Activated T-helper 2 cell treated with anti-CD3 and anti-CD28 coated beads, Interferon-gamma antibody, Interleukin-2, Interleukin-4, amounts not matched to agents 10 μg/mL and 5 μg/mL and 100 μg/mL, durations not matched to agents 14 hours and 24 hours and 36 hours (primary cell): Measurements from ENCODE around the gene HGFAC. TPM values are rescaled to one million over a fixed set of nuclear protein-coding genes. Genes with fewer than 3 reads are reported as not detected.

Source experiments
- DNase-seq: peaks from one replicate; pipeline ENCODE4 v3.0.0; 2021; ENCODE audit warnings: low spot score
- H3K27ac Mint-ChIP-seq: one replicate; pipeline ENCODE4 v1.8.0; 2021; ENCODE audit warnings: mixed read lengths
- H3K27me3 Mint-ChIP-seq: one replicate; pipeline ENCODE4 v1.8.0; 2021; ENCODE audit warnings: low read depth, mixed read lengths
- H3K36me3 Mint-ChIP-seq: one replicate; pipeline ENCODE4 v1.8.0; 2021; ENCODE audit warnings: low read depth, mixed read lengths
- H3K4me1 Mint-ChIP-seq: one replicate; pipeline ENCODE4 v1.8.0; 2021; ENCODE audit warnings: low read depth, mixed read lengths
- H3K4me3 Mint-ChIP-seq: one replicate; pipeline ENCODE4 v1.8.0; 2021; ENCODE audit warnings: low read depth, mild to moderate bottlenecking, moderate library complexity, mixed read lengths
- H3K9me3 Mint-ChIP-seq: one replicate; pipeline ENCODE4 v1.8.0; 2021; ENCODE audit warnings: mixed read lengths
- intact Hi-C: fragments of 100-400 bp; cut with micrococcal nuclease; formaldehyde crosslinking; loops from one replicate; pipeline ENCODE4 v1.15.1; 2023
- total RNA-seq: library from RNA; stranded (reverse); gene quantifications from 2 replicates; pipeline ENCODE4 v1.2.3, GENCODE V29; 2022

The HGFAC gene
- total RNA-seq, 1 donor from 2014 or later, result not detected

DNA sequence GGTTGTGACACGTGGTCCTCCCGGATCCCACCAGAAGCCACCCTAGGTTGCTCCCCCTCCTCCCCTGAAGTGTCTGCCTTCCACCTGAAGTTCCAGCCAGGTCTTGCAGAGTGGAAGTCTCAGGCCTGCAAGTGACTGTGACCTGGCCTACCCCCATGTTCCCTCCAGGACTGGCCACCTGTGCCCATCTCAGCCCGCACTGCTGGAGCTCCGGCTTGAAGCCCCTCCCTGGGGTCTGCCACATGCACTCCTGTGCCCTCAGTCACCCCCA, 6.1 kb upstream of the HGFAC start:
- Mint-ChIP-seq H3K27ac (no peak overlapping the region), H3K36me3 (no peaks in the 10 kb centered on the region), H3K4me1 (no peaks in the 10 kb centered on the region), H3K4me3 (no peak overlapping the region), H3K27me3 (no peaks in the 10 kb centered on the region), H3K9me3 (no peaks in the 10 kb centered on the region)
- intact Hi-C loops, result no loop called here
- no peak for DNase-seq

- no peak overlapping the region for H3K4me3 Mint-ChIP-seq
Measured at GRCh38 chr4:3436048-3436797, 5.5 kb upstream of the HGFAC start.

GRCh38 chr4:3436798-3437581, 4.8 kb upstream of the HGFAC start:
- intact Hi-C loops, result no loop called here
- no peak for DNase-seq

More at GRCh38 chr4:3436048-3436797, 5.5 kb upstream of the HGFAC start:
- no peak for DNase-seq
- Mint-ChIP-seq H3K36me3 (no peaks in the 10 kb centered on the region), H3K27me3 (no peaks in the 10 kb centered on the region), H3K9me3 (no peaks in the 10 kb centered on the region), H3K4me1 (no peaks in the 10 kb centered on the region), H3K27ac (no peak overlapping the region)
- intact Hi-C loops, result no loop called here

DNA sequence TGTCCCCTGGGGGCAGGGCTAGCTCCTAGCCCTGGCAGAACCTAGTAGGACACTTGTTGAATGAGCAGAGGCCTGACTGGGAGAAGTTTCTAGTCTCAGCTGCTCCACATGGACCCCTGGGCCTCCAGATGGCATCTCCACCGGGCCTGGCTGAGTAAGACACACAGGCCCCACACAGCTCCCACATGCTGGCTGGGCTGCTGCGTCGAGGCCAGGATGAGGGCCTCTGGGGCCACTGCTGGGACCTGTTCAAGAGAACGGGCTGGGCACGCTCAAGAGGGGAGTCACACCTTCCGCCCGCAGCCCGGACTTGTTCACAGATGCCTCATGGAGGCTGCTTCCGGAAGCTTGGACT, 4.2 kb upstream of the HGFAC start:
- H3K9me3 Mint-ChIP-seq, result no peaks in the 10 kb centered on the region
- no peaks in the 10 kb centered on the region for H3K36me3 Mint-ChIP-seq
- no peaks in the 10 kb centered on the region for H3K27me3 Mint-ChIP-seq
- no peak for DNase-seq
- no peak overlapping the region for H3K27ac Mint-ChIP-seq
- intact Hi-C loops, result no loop called here
- no peak overlapping the region for H3K4me3 Mint-ChIP-seq
- no peaks in the 10 kb centered on the region for H3K4me1 Mint-ChIP-seq

More at GRCh38 chr4:3436798-3437581, 4.8 kb upstream of the HGFAC start:
- Mint-ChIP-seq H3K36me3 (no peaks in the 10 kb centered on the region), H3K4me3 (no peak overlapping the region), H3K4me1 (no peaks in the 10 kb centered on the region), H3K27me3 (no peaks in the 10 kb centered on the region), H3K27ac (no peak overlapping the region), H3K9me3 (no peaks in the 10 kb centered on the region)

DNA sequence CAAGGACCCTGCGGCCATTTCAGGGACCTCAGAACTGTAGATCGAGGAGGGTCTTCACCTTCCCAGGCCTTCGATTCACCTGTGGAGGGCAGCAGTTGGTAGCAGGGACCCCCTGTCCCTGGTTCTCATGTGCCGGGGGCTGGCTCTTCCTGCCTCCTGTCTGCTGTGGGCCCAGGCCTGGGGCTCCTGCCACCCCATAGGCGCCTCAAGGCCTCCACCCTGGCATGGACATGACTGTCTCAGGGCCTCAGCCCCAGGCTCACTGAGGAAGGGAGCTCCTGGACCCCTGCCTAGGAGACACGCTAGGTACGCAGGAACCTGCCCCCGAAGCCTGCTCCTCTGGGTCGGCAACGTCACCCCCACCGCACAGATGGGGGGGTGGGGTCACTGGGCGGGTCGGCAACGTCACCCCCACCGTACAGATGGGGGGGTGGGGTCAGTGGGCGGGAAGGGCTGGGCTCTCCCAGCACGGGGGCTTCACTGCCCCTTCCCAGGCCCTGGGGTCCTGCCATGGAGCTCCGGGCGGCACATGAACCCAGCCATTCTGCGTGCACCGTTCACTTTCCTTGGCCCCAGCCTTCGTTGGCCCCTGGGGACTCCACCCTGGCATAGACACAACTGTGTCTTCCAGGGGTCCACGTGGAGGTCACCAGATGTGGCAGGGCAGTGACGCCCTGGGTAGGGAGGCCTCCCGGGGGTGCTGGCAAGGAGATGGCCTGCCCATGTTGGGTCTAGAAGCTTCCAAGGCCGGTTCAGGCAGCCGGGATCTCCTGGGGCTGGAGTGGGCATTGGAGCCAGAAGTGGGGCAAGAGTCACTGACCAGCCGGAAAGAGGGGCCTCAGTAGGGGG, 3.5 kb upstream of the HGFAC start:
- H3K36me3 Mint-ChIP-seq, result no peaks in the 10 kb centered on the region
- H3K27ac Mint-ChIP-seq, result no peak overlapping the region
- intact Hi-C loops, result no loop called here
- no peak overlapping the region for H3K4me3 Mint-ChIP-seq
- no peaks in the 10 kb centered on the region for H3K4me1 Mint-ChIP-seq
- no peak for DNase-seq
- H3K27me3 Mint-ChIP-seq, result no peaks in the 10 kb centered on the region
- no peaks in the 10 kb centered on the region for H3K9me3 Mint-ChIP-seq

DNA sequence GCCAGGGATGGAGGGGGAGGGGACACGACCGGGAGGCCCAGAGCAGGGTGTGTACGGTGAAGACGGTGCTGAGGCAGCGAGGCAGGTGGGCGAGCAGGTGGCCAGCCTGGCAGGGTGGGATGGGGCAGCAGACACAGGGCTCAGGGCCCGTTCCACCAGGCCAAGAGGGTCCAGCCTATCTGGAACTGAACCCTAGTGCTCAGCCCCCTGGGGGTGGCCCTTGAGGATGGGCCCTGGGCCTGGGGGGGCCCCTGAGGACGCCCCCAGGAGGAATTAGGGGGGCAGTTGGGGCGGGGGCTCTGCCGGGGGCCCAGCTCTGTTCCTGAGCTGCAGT, 3.0 kb upstream of the HGFAC start:
- H3K4me3 Mint-ChIP-seq, result no peak overlapping the region
- intact Hi-C loops, result no loop called here
- no peaks in the 10 kb centered on the region for H3K4me1 Mint-ChIP-seq
- no peak for DNase-seq
- H3K9me3 Mint-ChIP-seq, result no peaks in the 10 kb centered on the region
- no peak overlapping the region for H3K27ac Mint-ChIP-seq
- H3K36me3 Mint-ChIP-seq, result no peaks in the 10 kb centered on the region
- no peaks in the 10 kb centered on the region for H3K27me3 Mint-ChIP-seq

DNA sequence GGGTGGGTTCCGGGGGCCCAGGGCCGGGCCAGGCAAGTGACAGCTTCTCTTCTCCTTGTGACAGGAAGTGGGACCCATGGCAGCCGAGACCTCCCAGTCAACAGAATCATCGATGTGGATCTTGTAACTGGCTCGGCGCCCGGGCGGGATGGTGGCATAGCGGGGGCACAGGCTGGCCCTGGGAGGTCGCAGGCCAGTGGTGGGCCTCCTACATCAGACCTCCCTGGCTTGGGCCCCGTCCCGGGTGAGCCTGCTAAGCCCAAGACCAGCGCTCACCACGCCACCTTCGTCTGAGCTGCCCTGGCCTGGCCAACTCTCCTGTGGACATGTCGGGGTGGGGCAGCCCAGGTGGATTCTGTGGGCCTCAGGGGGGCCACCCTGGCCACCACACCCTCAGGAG, 2.4 kb upstream of the HGFAC start:
- no peak for DNase-seq
- Mint-ChIP-seq H3K36me3 (no peaks in the 10 kb centered on the region), H3K4me3 (no peak overlapping the region), H3K9me3 (no peaks in the 10 kb centered on the region), H3K27ac (no peak overlapping the region), H3K4me1 (no peaks in the 10 kb centered on the region), H3K27me3 (no peaks in the 10 kb centered on the region)
- intact Hi-C loops, result no loop called here

- Mint-ChIP-seq H3K27ac (no peak overlapping the region), H3K36me3 (no peaks in the 10 kb centered on the region), H3K4me3 (no peak overlapping the region), H3K27me3 (no peaks in the 10 kb centered on the region), H3K9me3 (no peaks in the 10 kb centered on the region), H3K4me1 (no peaks in the 10 kb centered on the region)
- DNase-seq, result no peak
- intact Hi-C loops, result no loop called here
Measured at GRCh38 chr4:3440011-3440410, 1.8 kb upstream of the HGFAC start.

GRCh38 chr4:3440979-3441500, 728 bp upstream of the HGFAC start:
- Mint-ChIP-seq H3K36me3 (no peaks in the 10 kb centered on the region), H3K27ac (no peak overlapping the region), H3K4me1 (no peaks in the 10 kb centered on the region), H3K4me3 (no peak overlapping the region), H3K9me3 (no peaks in the 10 kb centered on the region), H3K27me3 (no peaks in the 10 kb centered on the region)
- intact Hi-C loops, result no loop called here
- DNase-seq, result no peak

- Mint-ChIP-seq H3K4me3 (no peak overlapping the region), H3K4me1 (no peaks in the 10 kb centered on the region), H3K27ac (no peak overlapping the region), H3K9me3 (no peaks in the 10 kb centered on the region), H3K36me3 (no peaks in the 10 kb centered on the region), H3K27me3 (no peaks in the 10 kb centered on the region)
- intact Hi-C loops, result loop anchor here (2.0 kb wide), 2 partner anchors 246 to 336 kb away; no protein-coding TSS in a partner anchor
- DNase-seq, result no peak
Measured at GRCh38 chr4:3442460-3442958, 741 bp downstream of the HGFAC start.

GRCh38 chr4:3442959-3443749, 1.4 kb downstream of the HGFAC start:
- H3K4me1 Mint-ChIP-seq, result no peaks in the 10 kb centered on the region
- no peak overlapping the region for H3K4me3 Mint-ChIP-seq
- DNase-seq, result peak; percentile 51
- no peak overlapping the region for H3K27ac Mint-ChIP-seq
- no peaks in the 10 kb centered on the region for H3K36me3 Mint-ChIP-seq
- intact Hi-C loops, result loop anchor here (1.0 to 2.0 kb wide), 3 partner anchors 97 to 336 kb away; no protein-coding TSS in a partner anchor
- H3K9me3 Mint-ChIP-seq, result no peaks in the 10 kb centered on the region
- H3K27me3 Mint-ChIP-seq, result no peaks in the 10 kb centered on the region

- intact Hi-C loops, result loop anchor here (1.0 to 2.0 kb wide), 3 partner anchors 98 to 337 kb away; no protein-coding TSS in a partner anchor
- DNase-seq, result no peak
- Mint-ChIP-seq H3K27me3 (no peaks in the 10 kb centered on the region), H3K36me3 (no peaks in the 10 kb centered on the region), H3K9me3 (no peaks in the 10 kb centered on the region), H3K27ac (no peak overlapping the region), H3K4me3 (no peak overlapping the region), H3K4me1 (no peaks in the 10 kb centered on the region)
Measured at GRCh38 chr4:3443750-3444309, 2.1 kb downstream of the HGFAC start.
